ENCODE data around the gene SERPINC1.

- TF ChIP-seq TAF1 (IDR thresholded peaks at IDR 0.05; ENCODE audit: low read depth) (no peak), CTCF (IDR thresholded peaks at IDR 0.05; ENCODE audit: poor library complexity, severe bottlenecking) (no peak), MXI1 (conservative IDR thresholded peaks at IDR 0.05; ENCODE audit: poor library complexity, severe bottlenecking) (no peak)
These were observed 53.6 kb downstream of the SERPINC1 start for GRCh38 chr1:173863224-173864161.
